ENCODE measurements around the gene TMEM198. TPM values are rescaled to one million over a fixed set of nuclear protein-coding genes. Genes with fewer than 3 reads are reported as not detected.

TMEM198 gene
- total and polyA plus RNA-seq, 9 of the 15 experiments (the other 6 are each of a cell fraction or from before 2014, with no cell fraction given): 0.03 to 3.8 (median 1.0) TPM

DNA sequence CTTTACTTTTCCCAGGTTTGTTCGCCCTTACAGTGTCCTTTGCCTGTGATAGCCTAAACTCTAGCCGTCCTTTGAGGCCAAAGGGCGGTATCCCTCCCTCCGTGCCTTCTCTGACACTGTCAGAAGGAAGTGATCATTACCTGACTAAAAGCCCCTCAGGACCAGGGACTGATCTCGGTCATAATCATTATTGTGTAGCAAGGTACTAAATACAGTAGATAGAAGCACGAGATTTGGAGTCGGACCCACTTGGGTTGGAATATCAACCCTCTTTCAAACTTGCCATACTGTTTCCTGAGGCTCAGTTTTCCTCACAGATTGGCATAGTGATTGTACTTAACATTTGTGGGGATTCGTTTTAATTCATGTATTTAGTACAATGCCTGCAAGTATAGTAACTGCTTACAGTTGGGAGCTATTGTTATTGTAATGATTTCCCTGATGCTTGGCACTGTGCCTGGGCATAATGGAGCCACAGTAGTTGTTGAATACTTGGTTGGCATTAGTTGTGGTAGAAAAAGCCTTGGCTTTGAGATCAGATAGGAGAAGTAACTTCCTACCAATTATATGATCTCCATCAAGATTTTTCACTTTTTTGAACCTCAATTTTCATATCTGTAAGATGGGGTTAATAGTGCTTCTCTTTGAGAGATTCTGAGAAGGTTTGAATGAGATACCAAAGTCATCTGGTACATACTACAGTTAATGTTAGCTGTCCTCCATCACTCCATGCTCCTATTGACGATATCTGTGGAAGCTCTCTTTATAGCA lies 54.7 kb downstream of the TMEM198 start (continued):
- TF ChIP-seq, protein P1, sequence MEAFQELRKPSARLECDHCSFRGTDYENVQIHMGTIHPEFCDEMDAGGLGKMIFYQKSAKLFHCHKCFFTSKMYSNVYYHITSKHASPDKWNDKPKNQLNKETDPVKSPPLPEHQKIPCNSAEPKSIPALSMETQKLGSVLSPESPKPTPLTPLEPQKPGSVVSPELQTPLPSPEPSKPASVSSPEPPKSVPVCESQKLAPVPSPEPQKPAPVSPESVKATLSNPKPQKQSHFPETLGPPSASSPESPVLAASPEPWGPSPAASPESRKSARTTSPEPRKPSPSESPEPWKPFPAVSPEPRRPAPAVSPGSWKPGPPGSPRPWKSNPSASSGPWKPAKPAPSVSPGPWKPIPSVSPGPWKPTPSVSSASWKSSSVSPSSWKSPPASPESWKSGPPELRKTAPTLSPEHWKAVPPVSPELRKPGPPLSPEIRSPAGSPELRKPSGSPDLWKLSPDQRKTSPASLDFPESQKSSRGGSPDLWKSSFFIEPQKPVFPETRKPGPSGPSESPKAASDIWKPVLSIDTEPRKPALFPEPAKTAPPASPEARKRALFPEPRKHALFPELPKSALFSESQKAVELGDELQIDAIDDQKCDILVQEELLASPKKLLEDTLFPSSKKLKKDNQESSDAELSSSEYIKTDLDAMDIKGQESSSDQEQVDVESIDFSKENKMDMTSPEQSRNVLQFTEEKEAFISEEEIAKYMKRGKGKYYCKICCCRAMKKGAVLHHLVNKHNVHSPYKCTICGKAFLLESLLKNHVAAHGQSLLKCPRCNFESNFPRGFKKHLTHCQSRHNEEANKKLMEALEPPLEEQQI (IDR thresholded peaks at IDR 0.05): no peak
- TF ChIP-seq, protein P2, sequence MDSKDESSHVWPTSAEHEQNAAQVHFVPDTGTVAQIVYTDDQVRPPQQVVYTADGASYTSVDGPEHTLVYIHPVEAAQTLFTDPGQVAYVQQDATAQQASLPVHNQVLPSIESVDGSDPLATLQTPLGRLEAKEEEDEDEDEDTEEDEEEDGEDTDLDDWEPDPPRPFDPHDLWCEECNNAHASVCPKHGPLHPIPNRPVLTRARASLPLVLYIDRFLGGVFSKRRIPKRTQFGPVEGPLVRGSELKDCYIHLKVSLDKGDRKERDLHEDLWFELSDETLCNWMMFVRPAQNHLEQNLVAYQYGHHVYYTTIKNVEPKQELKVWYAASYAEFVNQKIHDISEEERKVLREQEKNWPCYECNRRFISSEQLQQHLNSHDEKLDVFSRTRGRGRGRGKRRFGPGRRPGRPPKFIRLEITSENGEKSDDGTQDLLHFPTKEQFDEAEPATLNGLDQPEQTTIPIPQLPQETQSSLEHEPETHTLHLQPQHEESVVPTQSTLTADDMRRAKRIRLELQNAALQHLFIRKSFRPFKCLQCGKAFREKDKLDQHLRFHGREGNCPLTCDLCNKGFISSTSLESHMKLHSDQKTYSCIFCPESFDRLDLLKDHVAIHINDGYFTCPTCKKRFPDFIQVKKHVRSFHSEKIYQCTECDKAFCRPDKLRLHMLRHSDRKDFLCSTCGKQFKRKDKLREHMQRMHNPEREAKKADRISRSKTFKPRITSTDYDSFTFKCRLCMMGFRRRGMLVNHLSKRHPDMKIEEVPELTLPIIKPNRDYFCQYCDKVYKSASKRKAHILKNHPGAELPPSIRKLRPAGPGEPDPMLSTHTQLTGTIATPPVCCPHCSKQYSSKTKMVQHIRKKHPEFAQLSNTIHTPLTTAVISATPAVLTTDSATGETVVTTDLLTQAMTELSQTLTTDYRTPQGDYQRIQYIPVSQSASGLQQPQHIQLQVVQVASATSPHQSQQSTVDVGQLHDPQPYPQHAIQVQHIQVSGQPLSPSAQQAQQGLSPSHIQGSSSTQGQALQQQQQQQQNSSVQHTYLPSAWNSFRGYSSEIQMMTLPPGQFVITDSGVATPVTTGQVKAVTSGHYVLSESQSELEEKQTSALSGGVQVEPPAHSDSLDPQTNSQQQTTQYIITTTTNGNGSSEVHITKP (IDR thresholded peaks at IDR 0.05; ENCODE audit: partially characterized antibody): peak; percentile 76

Small RNA genes within 50 kb of the gene (microRNA-seq; reads per million reads assigned to microRNA genes)
- gene MIR3132 (ENCODE audit: borderline microRNAs expressed): 0.36 reads per million

Small RNA genes within 50 kb of the gene (small RNA-seq; reads per million reads assigned to genes)
- gene MIR3132 (not detected), gene RN7SKP213 (not detected)

Other genes with a start within 250 kb of the TMEM198 start
Only the 7 nearest of the 12 such genes appear.
- 66.7 and 93.8 TPM in 2 replicates for gene GMPPA, start 45.1 kb upstream of the TMEM198 start, total RNA-seq (2014; rRNA removed)
- gene GMPPA, start 45.1 kb upstream of the TMEM198 start, total RNA-seq (2014; rRNA removed; fragmentation: Illumina TruSeq; extraction: Trizol): 38.5 and 47.9 TPM in 2 replicates
- gene GMPPA, start 45.1 kb upstream of the TMEM198 start, total RNA-seq (2015; rRNA removed; fragmentation: Illumina TruSeq; extraction: Trizol): 59.6 and 65.4 TPM in 2 replicates
- gene GMPPA, start 45.1 kb upstream of the TMEM198 start, total RNA-seq (2021): 69.7 and 71.3 TPM in 2 replicates
- 101 and 108 TPM in 2 replicates for gene GMPPA, start 45.1 kb upstream of the TMEM198 start, polyA plus RNA-seq (2011; rRNA removed)
- 82.1 and 90.5 TPM in 2 replicates for gene GMPPA, start 45.1 kb upstream of the TMEM198 start, polyA plus RNA-seq (2014; fragmentation: Illumina TruSeq; extraction: Trizol)
- 10 to 100 TPM in 1 of 2 experiments, 1 to 10 TPM in 1; 7.0 to 24.7 TPM for gene GMPPA, start 45.1 kb upstream of the TMEM198 start, polyA plus RNA-seq (2014; fragmentation: Nextera tagmentation; extraction: Ambion mirVana)
- 71.2 and 75.4 TPM in 2 replicates for gene GMPPA, start 45.1 kb upstream of the TMEM198 start, polyA plus RNA-seq (2014; rRNA removed)
- gene ASIC4, start 29.5 kb upstream of the TMEM198 start, total RNA-seq (2014; rRNA removed): 17.7 and 24.8 TPM in 2 replicates
- gene ASIC4, start 29.5 kb upstream of the TMEM198 start, total RNA-seq (2014; rRNA removed; fragmentation: Illumina TruSeq; extraction: Trizol): 2.3 and 3.8 TPM in 2 replicates
- gene ASIC4, start 29.5 kb upstream of the TMEM198 start, total RNA-seq (2015; rRNA removed; fragmentation: Illumina TruSeq; extraction: Trizol): 9.6 and 9.8 TPM in 2 replicates
- gene ASIC4, start 29.5 kb upstream of the TMEM198 start, total RNA-seq (2021): 13.5 and 14.7 TPM in 2 replicates
- 2.5 and 8.6 TPM in 2 replicates for gene ASIC4, start 29.5 kb upstream of the TMEM198 start, polyA plus RNA-seq (2011; rRNA removed)
- gene ASIC4, start 29.5 kb upstream of the TMEM198 start, polyA plus RNA-seq (2014; fragmentation: Illumina TruSeq; extraction: Trizol): 4.8 and 5.0 TPM in 2 replicates
- under 1 TPM; 0.07 to 0.08 TPM for gene ASIC4, start 29.5 kb upstream of the TMEM198 start, polyA plus RNA-seq (2014; fragmentation: Nextera tagmentation; extraction: Ambion mirVana)
- gene ASIC4, start 29.5 kb upstream of the TMEM198 start, polyA plus RNA-seq (2014; rRNA removed): 19.0 and 19.2 TPM in 2 replicates
- 57.2 and 67.6 TPM in 2 replicates for gene CHPF, start 219 bp upstream of the TMEM198 start, total RNA-seq (2014; rRNA removed)
- gene CHPF, start 219 bp upstream of the TMEM198 start, total RNA-seq (2014; rRNA removed; fragmentation: Illumina TruSeq; extraction: Trizol): 1.5 and 2.0 TPM in 2 replicates
- gene CHPF, start 219 bp upstream of the TMEM198 start, total RNA-seq (2015; rRNA removed; fragmentation: Illumina TruSeq; extraction: Trizol): 7.9 and 9.0 TPM in 2 replicates
- gene CHPF, start 219 bp upstream of the TMEM198 start, total RNA-seq (2021): 40.1 and 41.1 TPM in 2 replicates
- 9.9 and 14.8 TPM in 2 replicates for gene CHPF, start 219 bp upstream of the TMEM198 start, polyA plus RNA-seq (2011; rRNA removed)
- 2.6 and 11.5 TPM in 2 replicates for gene CHPF, start 219 bp upstream of the TMEM198 start, polyA plus RNA-seq (2014; fragmentation: Illumina TruSeq; extraction: Trizol)
- gene CHPF, start 219 bp upstream of the TMEM198 start, polyA plus RNA-seq (2014; fragmentation: Nextera tagmentation; extraction: Ambion mirVana): under 1 TPM; 0.15 to 0.35 TPM
- 31.8 and 32.1 TPM in 2 replicates for gene CHPF, start 219 bp upstream of the TMEM198 start, polyA plus RNA-seq (2014; rRNA removed)
- 14.9 and 19.2 TPM in 2 replicates for gene OBSL1, start 27.5 kb downstream of the TMEM198 start, total RNA-seq (2014; rRNA removed)
- gene OBSL1, start 27.5 kb downstream of the TMEM198 start, total RNA-seq (2014; rRNA removed; fragmentation: Illumina TruSeq; extraction: Trizol): 2.5 and 3.0 TPM in 2 replicates
- gene OBSL1, start 27.5 kb downstream of the TMEM198 start, total RNA-seq (2015; rRNA removed; fragmentation: Illumina TruSeq; extraction: Trizol): 8.6 and 9.6 TPM in 2 replicates
- 24.5 and 26.6 TPM in 2 replicates for gene OBSL1, start 27.5 kb downstream of the TMEM198 start, total RNA-seq (2021)
- 10.2 and 14.7 TPM in 2 replicates for gene OBSL1, start 27.5 kb downstream of the TMEM198 start, polyA plus RNA-seq (2011; rRNA removed)
- 6.8 and 12.6 TPM in 2 replicates for gene OBSL1, start 27.5 kb downstream of the TMEM198 start, polyA plus RNA-seq (2014; fragmentation: Illumina TruSeq; extraction: Trizol)
- gene OBSL1, start 27.5 kb downstream of the TMEM198 start, polyA plus RNA-seq (2014; fragmentation: Nextera tagmentation; extraction: Ambion mirVana): 1 to 10 TPM; 1.2 to 1.9 TPM
- 19.3 and 19.8 TPM in 2 replicates for gene OBSL1, start 27.5 kb downstream of the TMEM198 start, polyA plus RNA-seq (2014; rRNA removed)
- gene INHA, start 28.3 kb downstream of the TMEM198 start, total RNA-seq (2014; rRNA removed): 1.1 and 1.3 TPM in 2 replicates
- 0.11 and 0.13 TPM in 2 replicates for gene INHA, start 28.3 kb downstream of the TMEM198 start, total RNA-seq (2014; rRNA removed; fragmentation: Illumina TruSeq; extraction: Trizol)
- gene INHA, start 28.3 kb downstream of the TMEM198 start, total RNA-seq (2015; rRNA removed; fragmentation: Illumina TruSeq; extraction: Trizol): 0.40 and 0.41 TPM in 2 replicates
- 0.51 and 0.71 TPM in 2 replicates for gene INHA, start 28.3 kb downstream of the TMEM198 start, total RNA-seq (2021)
- gene INHA, start 28.3 kb downstream of the TMEM198 start, polyA plus RNA-seq (2011; rRNA removed): 0.61 and 0.72 TPM in 2 replicates
- gene INHA, start 28.3 kb downstream of the TMEM198 start, polyA plus RNA-seq (2014; fragmentation: Illumina TruSeq; extraction: Trizol): 0.36 and 0.61 TPM in 2 replicates
- gene INHA, start 28.3 kb downstream of the TMEM198 start, polyA plus RNA-seq (2014; fragmentation: Nextera tagmentation; extraction: Ambion mirVana): under 1 TPM; 0.07 TPM
- 0.90 and 1.9 TPM in 2 replicates for gene INHA, start 28.3 kb downstream of the TMEM198 start, polyA plus RNA-seq (2014; rRNA removed)
- 8.5 and 10.3 TPM in 2 replicates for gene STK11IP, start 53.8 kb downstream of the TMEM198 start, total RNA-seq (2014; rRNA removed)
- 3.3 TPM in 2 replicates for gene STK11IP, start 53.8 kb downstream of the TMEM198 start, total RNA-seq (2014; rRNA removed; fragmentation: Illumina TruSeq; extraction: Trizol)
- 5.6 and 6.5 TPM in 2 replicates for gene STK11IP, start 53.8 kb downstream of the TMEM198 start, total RNA-seq (2015; rRNA removed; fragmentation: Illumina TruSeq; extraction: Trizol)
- gene STK11IP, start 53.8 kb downstream of the TMEM198 start, total RNA-seq (2021): 20.6 and 21.7 TPM in 2 replicates
- gene STK11IP, start 53.8 kb downstream of the TMEM198 start, polyA plus RNA-seq (2011; rRNA removed): 4.7 and 14.4 TPM in 2 replicates
- gene STK11IP, start 53.8 kb downstream of the TMEM198 start, polyA plus RNA-seq (2014; fragmentation: Illumina TruSeq; extraction: Trizol): 7.3 and 10.6 TPM in 2 replicates
- under 1 TPM; 0.52 to 0.89 TPM for gene STK11IP, start 53.8 kb downstream of the TMEM198 start, polyA plus RNA-seq (2014; fragmentation: Nextera tagmentation; extraction: Ambion mirVana)
- 9.0 and 12.6 TPM in 2 replicates for gene STK11IP, start 53.8 kb downstream of the TMEM198 start, polyA plus RNA-seq (2014; rRNA removed)
- gene SLC4A3, start 83.6 kb downstream of the TMEM198 start, total RNA-seq (2014; rRNA removed): not detected in 2 replicates
- gene SLC4A3, start 83.6 kb downstream of the TMEM198 start, total RNA-seq (2014; rRNA removed; fragmentation: Illumina TruSeq; extraction: Trizol): not detected in 2 replicates
- gene SLC4A3, start 83.6 kb downstream of the TMEM198 start, total RNA-seq (2015; rRNA removed; fragmentation: Illumina TruSeq; extraction: Trizol): 0.04 TPM in 1 of 2 replicates, not detected in the other
- 0.04 and 0.31 TPM in 2 replicates for gene SLC4A3, start 83.6 kb downstream of the TMEM198 start, total RNA-seq (2021)
- 0.26 and 0.76 TPM in 2 replicates for gene SLC4A3, start 83.6 kb downstream of the TMEM198 start, polyA plus RNA-seq (2011; rRNA removed)
- gene SLC4A3, start 83.6 kb downstream of the TMEM198 start, polyA plus RNA-seq (2014; fragmentation: Illumina TruSeq; extraction: Trizol): 0.04 TPM in 1 of 2 replicates, not detected in the other
- not detected for gene SLC4A3, start 83.6 kb downstream of the TMEM198 start, polyA plus RNA-seq (2014; fragmentation: Nextera tagmentation; extraction: Ambion mirVana)
- gene SLC4A3, start 83.6 kb downstream of the TMEM198 start, polyA plus RNA-seq (2014; rRNA removed): 0.05 and 0.11 TPM in 2 replicates

Measured in K562 (cell line).